NCI-H1417 (cell line): ENCODE data around the gene TSC22D4.

Experiments
- DNase-seq, 3 experiments: peaks; one replicate each; lab custom pipeline; 2025; lab: John Stamatoyannopoulos, UW

The TSC22D4 gene

DNA sequence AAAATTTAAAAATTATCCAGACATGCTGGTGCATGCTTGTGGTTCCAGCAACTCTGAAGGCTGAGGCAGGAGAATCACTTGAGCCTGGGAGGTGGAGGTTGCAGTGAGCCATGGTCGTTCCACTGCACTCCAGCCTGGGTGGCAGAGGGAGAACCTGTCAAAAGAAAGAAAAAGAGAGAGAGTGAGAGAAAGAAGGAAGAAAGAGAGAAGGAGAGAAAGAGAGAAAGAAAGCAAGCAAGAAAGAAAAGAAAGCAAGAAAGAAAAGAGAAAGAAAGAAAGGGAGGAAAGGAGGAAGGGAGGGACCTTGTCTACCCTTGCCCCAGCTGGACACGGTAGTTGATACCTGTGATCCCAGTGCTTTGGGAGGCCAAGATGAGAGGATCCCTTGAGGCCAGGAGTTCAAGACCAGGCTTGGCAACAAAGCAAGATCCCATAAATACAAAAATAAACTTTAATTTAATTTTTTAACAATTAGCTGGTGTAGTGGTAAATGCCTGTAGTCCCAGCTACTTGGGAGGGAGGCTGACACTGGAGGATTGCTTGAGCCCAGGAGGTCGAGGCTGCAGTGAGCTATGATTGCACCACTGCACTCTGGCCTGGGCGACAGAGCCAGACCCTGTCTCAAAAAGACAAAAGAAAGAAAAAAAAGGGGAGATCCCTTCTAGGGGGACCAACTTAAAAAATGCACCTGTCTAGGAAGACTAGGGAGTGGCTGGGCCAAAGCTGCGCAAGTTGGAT is 13.9 kb upstream of the TSC22D4 start:
- no peak for DNase-seq

DNA sequence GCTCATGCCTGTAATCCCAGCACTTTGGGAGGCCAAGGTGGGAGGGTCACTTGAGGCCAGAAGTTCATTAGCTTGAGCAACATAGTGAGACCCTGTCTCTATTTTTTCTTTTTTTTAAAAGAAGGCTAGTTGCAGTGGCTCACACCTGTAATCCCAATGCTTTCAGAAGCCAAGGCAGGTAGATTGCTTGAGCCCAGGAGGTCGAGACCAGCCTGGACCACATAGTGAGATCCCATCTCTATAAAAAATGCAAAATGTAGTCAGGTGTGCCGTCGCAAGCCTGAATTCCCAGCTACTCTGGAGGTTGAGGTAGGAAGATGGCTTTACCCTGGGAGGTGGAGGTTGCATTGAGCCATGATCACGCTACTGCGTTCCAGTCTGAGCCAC is 12.2 kb upstream of the TSC22D4 start:
- DNase-seq = no peak

DNA sequence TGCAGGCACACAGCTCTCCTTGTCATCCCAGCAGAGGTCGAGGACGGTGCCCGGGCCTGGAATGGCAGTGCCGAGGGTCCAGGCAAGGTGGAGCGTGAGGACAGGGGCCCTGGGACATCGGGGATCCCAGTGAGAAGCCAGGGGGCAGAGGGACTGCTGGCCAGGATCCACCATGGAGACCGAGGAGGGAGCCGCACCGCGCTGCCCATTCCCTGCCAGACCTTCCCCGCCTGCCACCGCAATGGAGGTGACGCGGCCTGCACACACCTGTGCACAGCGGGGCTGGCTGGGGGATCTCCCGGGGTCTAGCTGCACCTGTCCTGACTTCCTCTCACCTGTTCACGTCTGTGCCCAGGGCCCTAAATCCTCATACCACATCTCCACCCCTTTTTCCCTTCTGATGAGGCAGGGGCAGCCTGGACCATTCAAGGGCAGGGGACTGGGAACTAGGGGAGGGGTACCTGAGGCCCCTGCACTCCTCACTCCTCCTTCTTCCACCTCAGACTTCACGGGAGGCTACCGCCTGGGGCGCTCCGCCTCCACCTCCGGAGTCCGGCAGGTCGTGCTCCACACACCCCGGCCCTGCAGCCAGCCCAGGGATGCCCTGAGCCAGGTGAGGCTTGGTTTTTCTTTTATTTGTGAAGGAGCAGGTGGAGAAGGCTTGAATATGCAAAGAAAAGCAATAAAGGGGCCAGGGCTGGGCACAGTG is 11.6 kb upstream of the TSC22D4 start:
- peak in 2 of 3 experiments; percentile 91 to 94 for DNase-seq

DNA sequence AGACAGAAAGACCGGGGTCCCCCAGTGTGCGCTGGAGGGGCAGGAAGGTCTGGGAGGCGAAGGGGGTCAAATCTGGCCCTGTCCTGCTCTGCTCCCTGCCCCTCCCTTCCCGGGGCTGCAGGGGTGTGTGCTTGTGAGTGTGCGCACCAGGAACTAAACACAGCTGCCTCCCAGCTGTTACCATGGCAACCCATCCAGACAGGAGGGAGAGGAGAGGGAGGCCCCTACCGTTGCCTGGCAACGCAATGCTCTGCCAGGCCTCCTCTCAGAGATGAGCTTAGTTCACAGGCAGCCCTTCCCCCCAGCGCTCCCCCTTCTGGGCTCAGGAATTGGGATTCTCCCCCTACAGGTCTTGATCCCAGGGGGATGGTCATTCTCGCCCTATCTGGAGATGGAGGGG is 10.8 kb upstream of the TSC22D4 start:
- DNase-seq = peak; percentile 99 to 100 (median 99)

DNA sequence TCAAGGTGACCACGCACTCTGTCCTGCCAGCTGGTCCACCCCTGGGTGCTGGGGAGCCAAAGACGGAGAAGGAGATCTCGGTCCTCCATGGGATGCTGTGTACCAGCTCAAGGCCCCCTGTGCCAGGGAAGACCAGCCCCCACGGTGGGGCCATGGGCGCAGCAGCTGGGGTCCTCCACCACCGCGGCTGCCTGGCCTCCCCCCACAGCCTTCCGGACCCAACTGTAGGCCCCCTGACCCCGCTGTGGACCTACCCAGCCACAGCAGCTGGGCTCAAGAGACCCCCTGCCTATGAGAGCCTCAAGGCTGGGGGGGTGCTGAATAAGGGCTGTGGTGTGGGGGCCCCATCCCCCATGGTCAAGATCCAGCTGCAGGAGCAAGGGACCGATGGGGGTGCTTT is 10.1 kb upstream of the TSC22D4 start:
- DNase-seq = no peak

GRCh38 chr7:100488333-100489095 is 9.5 kb upstream of the TSC22D4 start:
- DNase-seq = no peak

DNA sequence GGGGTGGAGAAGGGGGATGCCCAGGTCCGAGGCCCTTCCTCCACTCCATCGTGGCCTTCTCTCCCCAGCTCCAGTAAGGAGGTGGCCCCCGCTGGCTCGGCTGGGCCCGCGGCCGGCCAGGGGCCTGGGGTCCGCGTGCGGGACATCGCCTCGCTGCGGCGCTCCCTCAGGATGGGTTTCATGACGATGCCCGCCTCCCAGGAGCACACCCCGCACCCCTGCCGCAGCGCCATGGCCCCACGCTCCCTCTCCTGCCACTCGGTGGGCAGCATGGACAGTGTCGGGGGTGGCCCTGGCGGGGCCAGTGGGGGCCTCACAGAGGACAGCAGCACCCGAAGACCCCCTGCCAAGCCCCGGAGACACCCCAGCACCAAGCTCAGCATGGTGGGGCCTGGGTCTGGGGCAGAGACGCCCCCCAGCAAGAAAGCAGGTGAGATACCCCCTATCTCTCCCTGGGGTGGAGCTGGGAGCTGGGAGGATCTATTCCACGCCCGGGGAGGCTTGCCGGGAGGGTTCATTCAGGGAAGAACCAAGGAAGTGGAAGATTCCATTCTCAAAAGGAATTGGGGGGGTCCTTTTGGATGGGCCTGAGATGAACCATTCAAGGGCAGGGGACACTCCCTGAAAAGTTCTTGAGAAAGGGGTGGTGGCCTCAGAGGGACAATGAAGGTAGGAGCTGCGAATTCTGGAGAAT is 7.9 kb upstream of the TSC22D4 start:
- peak in 2 of 3 experiments; percentile 11 to 42 for DNase-seq

DNA sequence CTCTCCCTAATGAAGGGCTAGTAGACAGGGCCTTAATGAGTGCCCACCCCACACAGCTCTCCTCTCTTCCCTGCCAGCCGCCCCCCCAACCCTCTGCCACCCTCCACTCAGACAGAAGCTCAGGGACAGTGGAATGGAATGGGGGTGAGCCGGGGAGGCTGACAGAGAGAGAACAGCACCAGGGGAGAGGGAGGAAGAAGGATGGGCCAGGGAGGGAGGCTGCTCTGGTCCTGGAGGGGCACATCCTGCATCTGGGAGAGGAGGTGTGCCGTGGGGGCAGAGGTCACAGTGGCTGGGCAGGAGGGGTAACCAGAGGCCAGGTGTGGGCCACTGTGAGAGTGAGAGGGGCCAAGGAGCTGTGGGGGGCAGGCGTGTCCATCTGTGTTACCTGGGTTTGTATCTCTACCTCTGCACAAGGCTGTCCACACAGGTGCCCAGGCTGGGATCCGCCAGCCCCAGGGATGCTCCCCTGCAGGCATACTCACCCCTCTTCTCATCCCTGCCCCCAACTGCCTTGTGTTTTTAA is 7.2 kb upstream of the TSC22D4 start:
- no peak for DNase-seq

DNA sequence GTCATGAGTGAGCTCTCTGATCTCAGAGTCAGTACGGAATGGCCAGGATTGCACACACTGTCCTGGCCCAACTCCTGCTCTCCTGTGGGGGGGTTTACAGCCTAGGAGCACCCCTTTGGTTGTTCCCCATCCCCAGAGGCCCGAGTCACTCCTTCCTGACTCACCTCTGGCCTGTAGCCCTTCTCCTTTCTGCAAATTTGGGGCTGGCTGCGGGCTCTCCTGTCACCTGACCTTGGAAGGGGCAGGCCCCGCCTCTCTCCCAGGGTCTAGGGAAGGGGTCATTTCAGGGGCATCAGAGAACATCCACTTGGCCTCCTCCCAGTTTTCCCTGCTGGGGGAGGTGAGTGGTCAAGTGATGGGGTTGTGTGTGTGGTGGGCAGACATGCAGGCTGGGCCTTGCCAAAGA is 6.5 kb upstream of the TSC22D4 start:
- no peak for DNase-seq

- peak in 2 of 3 experiments; percentile 40 for DNase-seq
Observed at GRCh38 chr7:100484673-100485045, 5.6 kb upstream of the TSC22D4 start.

- peak; percentile 62 to 86 (median 83) for DNase-seq
Observed at GRCh38 chr7:100483722-100484672, 5.0 kb upstream of the TSC22D4 start, which contains the start of gene NYAP1. NYAP1 (plus strand) TSS chr7:100483927; CDS start chr7:100485312, 1,385 bp downstream.

DNA sequence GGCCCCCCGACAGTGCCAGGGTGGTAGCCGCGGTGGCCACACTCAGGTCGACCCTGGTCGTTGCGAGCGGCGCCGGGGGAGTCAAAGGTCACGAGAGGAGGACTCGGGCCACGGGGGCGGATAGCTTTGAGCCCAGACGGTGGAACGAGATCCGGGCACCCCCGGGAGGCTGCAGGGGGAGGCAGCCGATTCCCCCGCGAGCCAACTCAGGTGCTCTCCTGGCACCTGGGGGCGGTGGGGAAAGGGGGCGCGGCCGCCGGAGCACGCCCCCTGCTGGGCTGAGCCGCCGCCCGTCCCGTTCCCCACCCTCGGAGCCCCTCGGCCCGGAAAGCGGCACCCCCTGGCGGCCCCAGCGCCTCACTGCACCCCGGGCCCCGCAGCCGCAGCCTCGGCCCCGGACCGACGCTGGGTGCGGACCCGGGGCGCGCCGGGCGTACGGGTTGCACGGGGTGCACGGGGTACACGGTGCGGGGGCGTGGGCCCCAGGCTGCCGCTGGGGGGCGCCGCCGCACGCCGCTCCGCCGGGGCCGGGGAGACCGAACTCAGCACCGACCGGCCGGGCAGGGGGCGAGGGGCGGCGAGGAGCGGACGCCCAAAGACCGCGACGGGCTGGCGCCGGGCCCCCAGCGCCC is 4.2 kb upstream of the TSC22D4 start:
- DNase-seq = peak; percentile 64 to 85 (median 79)

- DNase-seq = no peak
Observed at GRCh38 chr7:100482728-100483089, 3.7 kb upstream of the TSC22D4 start.

GRCh38 chr7:100481466-100481865 is 2.5 kb upstream of the TSC22D4 start:
- no peak for DNase-seq

DNA sequence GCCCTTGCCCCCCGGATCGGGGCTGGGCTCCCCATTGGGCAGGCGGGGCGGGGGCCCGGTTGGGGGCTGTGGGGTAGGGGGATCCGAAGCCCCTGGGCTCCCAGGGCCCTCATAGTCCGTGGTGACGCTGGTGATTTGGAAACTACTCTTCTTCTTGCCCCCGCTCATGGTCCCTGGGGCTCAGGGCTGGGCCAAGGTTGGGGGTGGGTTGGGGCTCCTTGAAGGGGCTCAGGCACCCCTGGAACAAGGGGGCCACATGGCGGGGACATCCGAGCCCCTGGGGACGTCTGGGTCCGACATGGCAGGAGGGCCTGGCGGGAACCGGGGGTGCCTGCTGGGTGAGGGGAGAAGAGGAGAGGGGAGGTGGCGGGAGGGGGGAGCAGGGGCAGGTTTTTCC is 1.1 kb downstream of the TSC22D4 start:
- DNase-seq = no peak

GRCh38 chr7:100476903-100477870 is 1.8 kb downstream of the TSC22D4 start:
- DNase-seq = no peak

DNA sequence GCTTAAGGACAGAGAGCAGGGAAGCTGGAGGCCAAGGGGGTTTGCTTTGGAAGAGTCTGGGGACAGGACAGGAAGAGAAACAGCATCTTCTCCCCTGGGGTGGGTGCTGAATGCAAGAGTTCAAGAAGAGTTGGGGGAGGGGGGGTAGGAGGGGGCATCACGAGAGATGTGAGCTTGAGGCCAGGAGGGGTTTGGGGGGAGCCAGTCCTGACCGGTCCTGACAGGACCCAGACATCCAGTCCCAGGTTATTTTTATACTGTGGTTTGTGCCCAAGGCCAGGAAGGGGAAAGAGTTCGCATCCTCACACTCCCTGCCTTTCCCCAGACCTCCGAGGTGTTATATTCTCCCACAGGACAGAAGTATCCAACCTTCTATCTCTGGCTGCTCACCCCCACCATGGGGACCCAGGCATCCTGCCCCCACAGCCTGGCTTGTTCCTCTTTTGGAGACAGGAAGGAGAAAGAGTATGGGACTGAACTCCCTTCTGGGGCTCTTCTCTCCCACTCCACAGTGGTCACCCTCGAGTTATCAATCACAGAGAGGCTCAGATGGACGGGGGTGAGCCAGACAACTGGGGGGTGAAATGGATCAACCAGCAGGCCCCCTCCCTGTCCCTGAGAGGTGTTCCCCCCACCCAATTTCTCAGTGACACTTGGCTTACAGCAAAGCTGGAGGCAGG is 2.8 kb downstream of the TSC22D4 start:
- DNase-seq = no peak

DNA sequence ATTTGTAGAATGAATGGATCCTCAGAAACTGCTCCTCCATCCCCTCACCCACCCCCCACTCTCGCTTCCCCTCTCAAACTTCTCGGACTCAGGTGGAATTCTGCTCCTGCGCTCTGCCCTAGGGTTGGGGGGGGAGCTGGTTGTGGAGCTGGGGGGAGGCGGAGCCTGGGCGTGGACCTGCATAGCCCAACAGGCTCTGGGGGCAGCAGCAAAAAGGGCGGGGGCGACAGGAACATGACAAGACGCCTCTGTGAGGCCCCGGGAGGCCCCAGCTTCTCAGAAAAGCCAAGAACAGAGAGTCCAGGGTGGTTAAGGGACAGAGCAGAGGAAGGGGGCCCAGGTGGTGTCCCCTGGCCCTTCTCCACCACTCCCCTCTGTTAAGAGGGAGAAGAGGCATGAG is 3.5 kb downstream of the TSC22D4 start:
- DNase-seq = no peak
